ENCODE results near the gene TLK2.
"Not testable (repeated sequence)": the region's sequence is repeated elsewhere in the genome, so short reads cannot be mapped to it uniquely, and the experiment has no call there.

The TLK2 gene

GRCh38 chr17:62490990-62491389 is 12.4 kb downstream of the TLK2 start:
- not testable (repeated sequence) for DNase-seq

- DNase-seq, result not testable (repeated sequence)
These were observed 14.5 kb downstream of the TLK2 start for GRCh38 chr17:62493049-62493655.

- not testable (repeated sequence) for DNase-seq
These were observed 15.4 kb downstream of the TLK2 start for GRCh38 chr17:62494073-62494472.

GRCh38 chr17:62496344-62496743 is 17.7 kb downstream of the TLK2 start:
- not testable (repeated sequence) for DNase-seq

- DNase-seq, result not testable (repeated sequence)
These were observed 20.2 kb downstream of the TLK2 start for GRCh38 chr17:62498796-62499195.

GRCh38 chr17:62500463-62500862 is 21.8 kb downstream of the TLK2 start:
- DNase-seq, result not testable (repeated sequence)

GRCh38 chr17:62504857-62505256 is 26.2 kb downstream of the TLK2 start:
- DNase-seq, result not testable (repeated sequence)

GRCh38 chr17:62507191-62507836 is 28.7 kb downstream of the TLK2 start:
- DNase-seq, result not testable (repeated sequence)

GRCh38 chr17:62510247-62510819 is 31.7 kb downstream of the TLK2 start:
- DNase-seq, result not testable (repeated sequence)

- not testable (repeated sequence) for DNase-seq
These were observed 32.4 kb downstream of the TLK2 start for GRCh38 chr17:62511014-62511413.

GRCh38 chr17:62516376-62516775 is 37.8 kb downstream of the TLK2 start:
- DNase-seq, result not testable (repeated sequence)

GRCh38 chr17:62521295-62521694 is 42.7 kb downstream of the TLK2 start:
- not testable (repeated sequence) for DNase-seq

GRCh38 chr17:62524077-62524476 is 45.5 kb downstream of the TLK2 start:
- not testable (repeated sequence) for DNase-seq

- DNase-seq, result not testable (repeated sequence)
These were observed 46.7 kb downstream of the TLK2 start for GRCh38 chr17:62525317-62525716.

- DNase-seq, result not testable (repeated sequence)
These were observed 52.3 kb downstream of the TLK2 start for GRCh38 chr17:62530936-62531335.

GRCh38 chr17:62536557-62536956 is 57.9 kb downstream of the TLK2 start:
- DNase-seq, result not testable (repeated sequence)

GRCh38 chr17:62541073-62541472 is 62.4 kb downstream of the TLK2 start:
- not testable (repeated sequence) for DNase-seq

GRCh38 chr17:62543278-62543775 is 64.7 kb downstream of the TLK2 start:
- DNase-seq, result not testable (repeated sequence)

- DNase-seq, result not testable (repeated sequence)
These were observed 67.4 kb downstream of the TLK2 start for GRCh38 chr17:62546066-62546465.

GRCh38 chr17:62552851-62553659 is 74.4 kb downstream of the TLK2 start:
- DNase-seq, result not testable (repeated sequence)

GRCh38 chr17:62557532-62557931 is 78.9 kb downstream of the TLK2 start:
- DNase-seq, result not testable (repeated sequence)

- not testable (repeated sequence) for DNase-seq
These were observed 80.3 kb downstream of the TLK2 start for GRCh38 chr17:62558941-62559340.

- DNase-seq, result not testable (repeated sequence)
These were observed 82.3 kb downstream of the TLK2 start for GRCh38 chr17:62560971-62561370.
